Stimulated activated CD4-positive, alpha-beta T cell treated with anti-CD3 and anti-CD28 coated beads, Interleukin-12 subunit alpha, Interleukin-12 subunit beta, amount 100 ng/mL, for 24 hours (primary cell): ENCODE data around the gene EEIG1.

Experiments
- DNase-seq, 2 experiments: peaks; one replicate each; pipeline ENCODE4 v3.0.0-alpha.2; 2020; ENCODE audit warnings: low read depth in 2 of 2

Gene EEIG1

DNA sequence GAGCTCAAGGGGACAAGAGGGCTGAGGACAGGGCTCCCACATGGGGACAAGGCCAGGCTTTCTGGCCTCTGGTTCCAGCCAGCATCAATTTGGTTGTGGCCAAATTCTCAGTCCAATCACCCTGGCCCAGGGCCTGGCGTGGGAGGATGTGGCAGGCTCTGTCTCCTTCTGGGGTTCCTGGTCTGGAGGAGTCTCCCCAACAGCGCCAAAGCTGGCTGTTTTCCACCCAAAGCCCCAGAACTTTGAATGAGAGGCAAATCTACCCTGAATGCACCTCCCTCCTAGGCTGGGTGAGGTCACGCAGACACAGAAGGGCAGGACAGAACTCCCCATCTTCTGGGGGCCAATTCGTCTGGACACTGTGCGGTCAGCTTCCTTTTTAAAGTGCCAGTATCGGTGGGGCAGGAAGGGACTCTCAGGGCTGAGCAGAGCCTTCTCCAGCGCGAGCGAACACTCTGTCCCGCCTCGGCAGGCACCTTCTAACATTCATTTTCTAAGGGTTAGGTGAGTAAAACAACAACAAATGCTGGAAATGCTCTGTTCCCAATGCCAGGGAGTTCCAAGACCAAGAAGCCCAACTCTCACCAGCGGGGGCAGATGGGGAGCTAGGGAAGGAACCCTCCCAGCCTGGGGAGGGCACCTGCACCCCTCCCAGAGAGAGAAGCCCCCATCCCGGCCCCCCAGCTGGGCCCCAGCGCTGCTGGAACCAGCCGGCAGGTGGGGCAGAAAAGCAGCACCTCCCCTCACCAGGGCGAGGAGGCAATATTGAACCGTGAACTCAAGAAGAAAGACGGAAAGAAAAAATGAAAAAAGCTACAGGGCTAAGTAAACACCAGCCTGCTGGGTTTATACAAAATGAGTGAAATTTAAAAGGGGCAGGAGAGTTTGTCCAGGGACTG lies 39.5 kb downstream of the EEIG1 start:
- DNase-seq, result no peak

DNA sequence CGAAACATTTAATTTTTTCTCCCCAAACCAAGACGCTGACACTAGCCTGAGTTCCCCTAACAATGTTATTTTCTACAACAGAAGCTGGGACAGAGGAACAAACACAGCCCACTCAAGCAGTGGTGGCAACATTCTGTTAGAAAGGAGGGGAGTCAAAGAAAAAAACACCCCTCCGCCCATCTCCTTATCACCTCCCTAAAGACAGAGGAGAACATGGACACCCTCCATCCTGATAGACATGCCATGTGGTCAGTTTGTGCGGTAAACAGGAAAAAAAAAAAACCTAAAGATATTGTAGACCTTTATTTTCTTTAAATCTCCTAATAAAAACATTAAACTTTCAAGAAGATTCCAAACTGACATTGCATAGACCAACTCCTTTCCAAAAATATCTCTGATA lies 40.2 kb downstream of the EEIG1 start:
- DNase-seq, result no peak

DNA sequence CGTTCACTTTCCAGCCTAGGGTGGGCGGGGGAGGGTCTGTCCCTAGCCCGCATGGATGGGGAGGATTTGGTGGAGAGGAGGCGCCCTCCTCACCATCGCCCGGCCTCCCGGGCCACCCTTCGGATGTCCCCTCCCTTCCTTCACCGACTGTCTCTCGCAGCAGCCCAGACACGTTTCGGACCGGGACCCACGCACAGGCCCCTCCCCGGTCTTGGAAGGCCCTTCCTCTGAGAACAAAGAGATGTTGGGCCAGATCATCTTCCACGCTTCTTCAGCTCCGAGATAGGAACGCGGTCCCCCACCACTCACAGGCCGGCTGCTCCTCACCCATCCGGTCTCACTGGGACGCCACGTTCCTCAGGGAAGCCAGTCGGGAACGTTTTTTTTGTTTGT lies 42.5 kb downstream of the EEIG1 start:
- DNase-seq, result no peak

DNA sequence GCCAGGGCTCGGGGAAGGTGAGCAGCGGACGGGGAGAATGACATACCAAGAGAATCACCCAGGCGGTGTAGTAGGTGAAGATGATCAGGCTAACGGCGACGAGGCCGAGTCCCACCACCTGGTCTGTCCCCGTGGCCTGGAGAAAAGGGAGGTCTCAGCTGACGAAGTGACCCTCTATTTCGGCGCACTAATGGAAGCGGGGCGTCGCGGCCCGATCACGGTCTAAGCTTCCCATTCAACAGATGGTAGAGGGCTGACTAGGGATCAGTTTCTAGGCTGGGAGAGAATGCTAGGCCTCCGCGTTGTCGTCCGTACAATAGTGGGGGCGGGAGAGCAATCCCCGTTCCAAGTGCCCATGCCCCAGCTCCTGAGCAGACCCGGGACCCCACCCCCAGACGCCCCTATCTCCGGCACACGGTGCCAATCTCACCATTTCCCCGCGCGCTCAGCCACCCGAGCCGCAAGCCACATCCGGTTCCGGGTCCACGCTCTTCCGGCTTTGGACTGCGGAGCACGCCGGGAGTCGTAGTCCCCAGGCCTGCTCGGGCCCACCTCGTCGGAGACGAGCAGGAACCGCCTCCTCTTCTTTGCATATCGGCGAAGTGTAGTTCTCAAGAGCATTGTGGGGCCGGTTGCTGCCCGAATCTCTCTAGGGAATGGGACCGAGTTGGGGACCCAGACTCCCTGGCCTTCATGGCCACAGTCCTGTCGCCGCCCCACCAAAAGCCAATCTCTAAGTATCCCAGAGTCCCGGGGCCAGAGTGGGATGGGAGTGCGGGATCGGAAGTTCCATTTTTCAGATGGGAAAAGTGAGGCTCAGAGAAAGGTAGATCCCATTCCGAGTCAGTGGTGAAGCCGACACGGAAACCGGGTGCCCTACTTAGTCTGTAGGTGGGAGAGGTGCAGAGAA lies 43.1 kb downstream of the EEIG1 start, which contains the start of gene DPM2:
TSS of gene DPM2 (minus strand) at position 467 of the 910 bp plus-strand sequence. CDS start at position 433, 34 bp downstream.
- peak; percentile 69 to 81 for DNase-seq

DNA sequence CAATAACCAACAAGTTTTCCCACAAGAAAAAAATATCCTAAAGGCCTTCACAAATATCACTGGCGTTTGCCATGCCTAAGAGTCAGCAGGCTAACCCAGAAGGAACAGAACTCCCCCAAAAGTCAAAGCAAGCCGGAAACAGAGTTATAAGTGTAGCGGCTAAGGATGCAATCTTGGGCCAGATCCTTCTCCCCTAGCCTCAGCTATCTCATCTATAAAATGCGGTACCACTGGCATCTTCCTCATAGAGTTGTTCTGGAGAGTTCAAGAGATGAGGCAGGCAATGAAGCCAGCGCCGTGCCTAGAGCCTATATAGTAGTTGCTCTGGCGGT lies 43.8 kb downstream of the EEIG1 start:
- DNase-seq, result no peak

DNA sequence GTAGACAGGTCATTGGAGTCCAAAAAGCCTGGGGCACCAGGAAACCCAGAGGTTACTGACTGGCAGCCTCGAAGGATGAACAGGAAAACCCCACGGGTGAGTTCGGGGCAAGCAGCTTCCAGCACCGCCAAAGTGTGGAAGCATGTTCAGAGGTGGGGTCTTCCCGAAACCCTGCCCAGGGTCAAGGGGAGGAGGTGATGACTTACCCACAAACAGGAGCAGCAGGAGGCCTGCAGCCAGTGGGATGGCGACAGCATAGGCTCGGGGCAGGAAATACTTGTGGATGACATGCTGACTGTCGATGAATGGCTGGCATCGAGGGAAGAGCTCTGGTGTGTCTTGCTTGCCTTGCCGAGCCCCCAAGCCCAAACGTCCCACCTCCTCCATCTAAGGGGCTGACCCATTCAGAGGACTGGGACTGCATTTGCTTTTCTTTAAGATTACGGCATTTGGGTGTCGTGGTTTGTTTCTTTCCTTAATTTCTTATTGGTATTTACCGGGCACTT lies 44.4 kb downstream of the EEIG1 start:
- DNase-seq, result no peak

DNA sequence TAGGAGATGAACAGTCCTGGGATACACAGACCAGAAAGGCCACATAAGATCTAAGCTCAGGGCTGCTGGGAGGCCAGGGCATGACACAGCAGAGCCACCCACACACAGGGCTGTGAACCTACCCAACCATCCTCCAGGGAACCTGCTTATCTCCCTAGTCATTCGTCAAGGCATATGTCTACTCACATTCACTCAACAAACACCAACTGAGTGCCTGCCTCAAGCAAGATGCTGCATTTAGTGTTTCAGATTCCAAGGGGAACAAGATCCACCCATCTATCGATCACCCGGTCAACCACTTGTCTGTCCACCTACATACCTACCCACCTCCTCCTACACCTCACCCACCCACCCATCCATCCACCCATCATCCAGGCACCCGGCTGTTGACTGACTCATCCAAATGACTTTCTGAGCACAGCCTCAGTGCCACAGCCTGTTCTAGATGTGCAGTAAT lies 45.0 kb downstream of the EEIG1 start:
- no peak for DNase-seq

DNA sequence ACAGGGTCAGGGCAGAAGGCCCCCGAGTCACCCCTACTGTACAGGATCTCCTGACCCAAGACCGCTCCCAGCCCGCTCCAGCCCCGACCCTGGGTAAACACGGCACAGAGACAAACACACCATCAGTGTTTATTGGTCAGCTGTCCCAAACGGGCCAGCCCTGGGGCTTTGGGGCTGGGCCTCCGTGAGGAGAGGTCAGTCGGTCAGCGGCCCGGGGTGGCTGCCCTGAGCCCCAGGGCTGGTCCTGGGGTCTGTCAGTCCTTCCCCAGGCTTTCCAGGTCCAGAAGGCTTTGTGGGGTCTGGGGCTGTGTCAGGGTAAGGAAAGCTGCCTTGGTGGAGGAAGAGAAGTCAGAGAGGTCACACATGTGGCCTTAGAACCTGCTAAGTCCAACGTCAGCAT lies 45.8 kb downstream of the EEIG1 start:
- no peak for DNase-seq

DNA sequence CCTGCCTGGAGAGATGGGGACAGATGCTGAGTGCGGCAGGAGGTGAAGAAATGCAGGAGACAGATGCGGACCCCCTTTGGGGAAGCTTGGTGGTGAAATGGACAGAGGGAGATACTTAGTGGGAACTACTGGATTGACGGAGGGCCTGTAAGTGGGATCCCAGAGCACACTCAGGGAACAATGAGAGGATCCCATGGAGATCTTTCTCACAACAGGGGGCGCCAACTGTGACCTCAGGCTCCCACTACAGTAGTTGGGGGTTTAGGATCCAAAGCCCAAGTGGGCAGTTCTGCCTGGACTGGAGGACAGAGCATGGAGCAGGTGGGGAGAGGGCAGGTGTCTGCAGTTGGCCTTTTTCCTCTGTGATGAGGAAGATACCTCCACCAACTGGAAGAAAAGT lies 46.5 kb downstream of the EEIG1 start:
- DNase-seq, result no peak

DNA sequence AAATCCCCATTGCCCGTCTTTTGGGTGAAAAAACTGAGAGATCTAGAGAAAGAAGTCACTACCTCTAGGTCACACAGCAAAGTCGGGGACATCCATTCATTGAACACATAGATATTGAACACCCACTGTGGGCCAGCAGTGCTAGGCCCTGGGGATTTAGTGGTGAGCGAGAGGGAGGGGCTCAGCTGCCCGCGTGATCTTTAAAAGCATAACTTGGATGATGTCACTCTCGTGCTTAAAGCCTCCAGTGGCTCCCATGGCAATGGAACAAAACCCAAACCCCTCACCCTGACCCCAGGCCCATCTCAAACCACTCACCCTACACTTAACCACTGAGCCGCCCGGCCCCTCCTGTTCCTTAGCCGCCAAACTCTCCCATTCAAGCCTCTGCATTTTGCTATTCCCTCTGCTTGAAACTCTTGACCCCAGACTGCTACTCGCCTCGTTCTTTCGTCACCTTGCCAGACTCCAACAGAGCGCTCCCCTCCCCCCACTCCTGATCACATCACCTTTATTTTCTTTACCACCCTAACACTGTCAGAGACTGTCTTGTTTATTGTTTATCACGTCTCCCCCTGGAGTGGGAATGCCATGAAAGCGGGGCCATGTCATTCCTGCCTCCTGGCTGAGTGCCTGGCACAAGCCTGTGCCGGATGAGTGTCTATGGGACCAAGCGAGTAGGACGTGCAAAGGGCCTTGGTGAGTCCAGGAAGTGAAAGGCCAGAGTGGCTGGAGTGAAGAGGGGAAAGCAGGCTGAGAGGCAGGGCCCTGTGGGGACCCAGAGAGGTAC lies 49.5 kb downstream of the EEIG1 start:
- no peak for DNase-seq
